Stimulated activated CD8-positive, alpha-beta memory T cell treated with anti-CD3 and anti-CD28 coated beads, Interleukin-2, amount 100 ng/mL, for 1 hour (primary cell): Measurements from ENCODE around the gene SOX21.

ENCODE experiments used
- DNase-seq, 2 donors: peaks; one replicate each; pipeline ENCODE4 v3.0.0-alpha.2; 2020; ENCODE audit warnings: low read depth in 2 of 2

Gene SOX21

DNA sequence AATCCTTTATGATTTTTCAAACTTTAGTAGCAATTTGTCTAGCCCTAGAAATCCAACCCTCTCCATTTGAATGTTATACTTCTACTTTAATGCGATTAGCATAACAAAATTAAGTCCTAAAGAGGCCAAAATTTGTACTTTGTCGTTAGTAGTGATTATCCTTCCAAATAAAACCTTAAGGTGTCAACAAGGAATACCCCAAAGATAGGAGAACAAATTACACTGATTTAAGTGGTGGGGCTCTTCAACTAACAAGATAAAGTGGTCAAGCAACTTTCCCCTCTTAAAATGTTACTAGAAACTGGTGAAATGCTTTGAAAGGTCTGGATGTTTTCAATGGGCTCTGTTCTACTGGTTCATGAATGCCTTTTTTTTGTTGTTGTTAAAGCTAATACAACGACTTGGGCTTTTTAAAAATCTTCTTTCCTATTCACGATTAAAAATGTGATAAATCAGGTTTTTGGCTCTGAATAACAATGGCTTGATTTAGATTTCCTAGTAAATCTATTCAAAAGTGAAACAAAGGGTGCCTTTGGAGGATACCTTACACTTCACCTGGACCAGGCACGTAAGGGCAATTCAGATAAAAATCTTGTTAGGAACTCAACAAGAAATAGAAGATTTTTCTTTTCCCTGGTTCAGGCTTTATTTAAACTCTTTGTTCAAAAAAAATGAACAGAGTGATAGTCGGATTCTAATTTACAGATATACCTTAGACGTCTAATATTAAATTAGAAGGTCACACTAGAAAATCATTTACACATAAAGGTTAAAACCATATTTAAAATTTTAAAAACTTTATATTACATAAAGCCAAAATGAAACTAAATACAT, 3.1 kb downstream of the SOX21 start:
- DNase-seq, result no peak

DNA sequence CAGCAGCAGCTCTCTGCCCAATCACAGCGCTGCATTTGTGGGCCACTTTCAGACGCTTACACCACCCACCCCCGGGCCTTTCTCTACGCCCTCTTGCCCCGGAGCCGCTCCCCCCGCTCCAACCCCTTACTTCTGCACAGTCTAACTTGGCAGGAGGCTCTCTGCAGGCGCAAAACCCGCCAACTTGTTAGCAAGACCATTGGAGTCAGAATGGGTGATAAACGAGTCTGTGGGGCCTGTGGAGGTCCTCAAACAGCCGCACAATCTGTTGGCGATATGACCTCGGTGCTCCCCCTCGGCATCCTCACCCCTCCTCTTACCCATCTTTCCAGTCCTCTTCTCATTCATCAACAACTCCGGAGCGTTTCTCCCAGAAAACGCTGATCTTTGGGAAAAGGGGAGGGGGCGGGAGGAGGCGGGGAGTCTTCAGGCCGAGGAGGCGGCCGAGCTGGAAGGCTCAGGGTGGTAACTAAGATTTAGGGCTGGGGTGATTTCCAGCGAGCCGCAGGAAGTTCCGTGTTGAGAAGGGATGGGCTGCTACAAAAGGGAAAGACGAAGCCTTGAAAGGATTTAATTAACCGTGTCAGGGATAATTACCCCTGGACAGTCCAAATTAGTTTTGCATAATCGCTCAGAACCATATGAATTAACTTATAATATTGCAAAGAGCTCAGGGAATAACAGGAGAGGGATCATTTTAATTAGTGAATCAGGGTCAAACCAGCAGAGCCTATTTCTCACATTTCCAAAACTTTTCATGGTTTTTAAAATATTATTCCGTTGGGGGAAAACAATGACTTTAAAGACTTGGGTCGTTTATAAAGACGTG, 4.1 kb downstream of the SOX21 start:
- DNase-seq, result no peak

DNA sequence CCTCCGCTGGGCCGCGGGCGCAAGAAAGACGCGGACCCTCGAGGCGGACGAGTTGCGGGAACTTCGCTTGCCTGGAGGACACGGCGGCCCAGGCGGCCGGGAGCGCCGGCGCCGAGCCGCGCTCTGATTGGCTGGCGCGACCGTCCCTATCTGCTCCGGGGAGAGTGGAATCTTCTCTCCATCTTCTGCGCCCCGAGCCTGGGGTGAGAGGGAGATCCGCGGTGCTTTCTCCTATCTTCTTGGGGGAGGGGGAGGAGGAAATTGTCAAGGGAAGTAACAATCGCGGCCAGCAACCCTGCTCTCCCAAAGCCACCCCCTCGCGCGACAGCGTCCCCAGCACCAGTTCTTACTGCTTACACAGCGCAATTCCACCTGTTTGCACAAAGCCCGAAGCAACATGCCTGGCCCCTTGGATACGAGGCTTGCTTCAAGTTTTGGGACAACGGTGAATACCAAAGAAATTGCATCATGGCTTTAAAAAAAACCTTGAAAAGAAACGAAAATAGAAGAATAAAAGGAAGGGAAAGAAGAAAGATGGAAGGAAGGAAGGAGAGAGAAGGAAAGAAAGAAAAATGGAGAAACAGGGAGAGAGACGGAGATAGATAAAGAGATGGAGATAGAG, 4.8 kb downstream of the SOX21 start:
- no peak for DNase-seq

DNA sequence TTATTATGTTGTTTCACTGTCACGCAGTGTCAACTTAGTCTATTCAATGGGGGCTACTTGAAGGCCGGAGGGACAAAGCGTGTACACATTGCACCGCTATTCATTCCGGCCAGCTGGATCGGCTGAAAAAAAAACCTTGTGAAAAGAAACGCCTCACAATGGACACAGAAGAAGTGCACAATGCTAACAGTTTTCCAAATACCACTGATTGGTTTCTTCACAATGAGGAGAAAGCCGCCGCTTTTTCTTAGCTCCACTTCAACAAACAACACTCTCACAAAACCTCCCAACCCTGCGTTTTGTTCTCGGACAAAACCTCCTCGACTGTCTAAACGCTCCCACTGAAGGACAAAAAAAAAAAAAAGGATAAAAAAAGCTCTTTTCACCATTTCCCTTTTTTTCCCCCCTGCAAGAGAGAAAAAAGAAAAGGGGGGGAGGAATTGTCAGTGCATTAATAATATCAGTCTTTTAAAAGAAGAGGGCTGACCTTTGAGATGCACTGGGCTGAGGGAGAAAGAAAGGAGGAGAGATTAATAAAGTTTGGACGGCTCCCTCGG, 5.4 kb downstream of the SOX21 start:
- DNase-seq, result no peak

DNA sequence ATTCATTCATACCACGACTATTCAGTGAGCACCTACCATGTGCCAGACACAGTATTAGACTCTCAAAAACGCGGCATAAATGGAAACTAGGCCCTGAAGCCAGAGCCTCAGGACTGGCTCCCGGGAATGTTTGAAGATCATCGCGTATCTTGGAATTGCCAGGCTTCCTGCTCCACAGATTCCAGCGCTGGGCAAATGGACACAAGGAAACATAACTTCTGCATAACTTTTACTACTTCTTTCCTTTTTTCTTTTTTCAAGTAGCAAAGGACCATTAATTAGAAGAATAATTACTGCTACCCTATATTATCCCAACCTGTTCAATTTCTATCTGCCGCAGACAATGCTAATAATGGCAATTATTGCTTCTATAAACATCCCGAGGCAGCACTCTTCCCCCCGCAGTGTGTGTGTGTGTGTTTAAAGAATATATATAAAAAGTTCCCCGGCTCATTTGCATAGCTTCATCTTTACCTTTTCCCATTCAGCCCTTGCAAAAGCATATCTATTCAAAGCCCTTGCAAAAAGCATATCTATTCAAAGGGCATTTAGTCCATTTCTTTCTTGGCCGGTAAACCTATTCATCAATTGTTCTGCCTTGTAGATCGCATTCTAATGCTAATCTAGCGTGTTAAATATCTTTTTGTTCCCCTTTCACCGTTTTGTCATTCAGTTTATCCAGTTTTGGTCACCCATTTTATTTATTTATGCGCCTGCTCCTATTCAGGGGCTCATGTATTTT, 6.1 kb downstream of the SOX21 start:
- DNase-seq, result no peak

DNA sequence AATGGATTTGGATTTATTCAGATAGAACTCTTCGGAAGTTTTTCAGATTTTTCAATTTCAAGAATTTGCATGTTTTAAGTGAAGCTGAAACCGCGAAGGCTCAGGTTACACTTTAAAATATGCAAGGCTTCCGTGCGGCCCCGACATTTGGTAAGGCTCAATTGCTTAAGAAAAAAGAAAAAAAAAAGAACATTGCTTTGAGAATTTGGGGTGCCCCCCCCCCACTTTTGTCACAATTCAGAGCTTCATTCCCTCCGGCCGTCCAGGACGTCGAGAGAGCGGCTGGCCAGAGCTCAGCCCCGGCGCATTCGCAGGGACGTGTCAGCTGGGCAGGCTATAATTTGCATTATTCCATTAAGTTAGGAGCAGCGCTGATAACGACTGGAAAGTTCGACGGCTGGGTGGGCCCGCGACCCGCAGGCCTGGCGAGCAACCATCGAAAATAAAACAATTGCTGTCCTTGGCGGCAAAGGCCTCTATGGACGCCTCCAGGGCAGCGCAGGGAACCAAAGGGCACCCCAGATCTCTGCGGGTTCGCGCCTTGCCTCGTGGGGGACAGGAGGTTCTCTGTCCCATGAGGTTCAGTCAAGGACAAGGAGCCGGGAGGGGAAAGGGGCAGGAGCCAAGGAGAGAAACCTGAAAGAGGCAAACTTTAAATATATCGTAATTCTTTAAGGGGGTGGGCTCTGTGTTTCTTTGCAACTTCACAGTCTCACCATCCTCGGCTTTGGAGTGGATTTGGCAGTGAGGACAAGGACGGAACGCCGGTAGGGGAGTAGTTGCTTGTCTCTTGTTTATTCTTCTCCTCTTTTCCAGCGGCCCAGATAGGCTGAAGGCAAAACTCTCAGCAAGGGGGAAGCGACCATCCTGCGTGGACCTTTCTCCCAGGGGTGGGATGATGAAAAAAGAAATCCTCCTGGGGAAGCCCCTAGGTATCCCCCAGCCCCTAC, 7.0 kb downstream of the SOX21 start:
- DNase-seq, result no peak

DNA sequence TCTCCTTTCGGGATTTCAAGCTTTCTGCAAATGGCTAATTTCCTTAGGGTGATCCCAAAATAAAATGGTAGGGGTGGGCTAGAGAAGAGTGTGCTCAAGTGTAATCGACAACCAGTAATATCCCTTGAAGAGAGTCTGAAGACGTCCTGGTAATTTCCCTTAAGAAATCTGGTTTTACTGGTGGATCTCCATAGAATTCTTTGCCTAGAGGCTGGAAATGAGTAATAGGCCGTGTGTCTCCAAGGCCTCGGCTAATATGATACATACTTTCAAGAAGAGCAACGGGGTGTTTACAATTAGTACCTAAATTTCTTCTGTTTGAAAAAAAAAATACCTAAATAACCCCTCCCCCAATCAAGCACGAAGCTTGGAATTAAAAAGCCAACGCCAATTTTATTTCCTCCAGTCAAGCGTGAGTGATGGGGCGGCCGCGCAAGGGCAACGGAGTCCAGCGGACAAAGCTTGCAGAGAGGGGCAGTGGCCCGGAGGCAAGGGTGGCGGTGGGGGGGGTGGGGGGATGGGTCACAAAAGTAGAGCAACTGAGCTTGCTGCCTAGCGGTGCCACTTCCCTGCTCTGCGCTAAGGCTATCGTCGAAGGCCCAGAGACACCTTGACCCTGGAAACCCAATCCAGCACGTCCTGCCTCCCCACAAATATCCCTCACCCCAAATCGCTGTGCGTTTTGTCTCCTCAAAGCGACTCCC, 7.8 kb downstream of the SOX21 start:
- DNase-seq, result no peak

DNA sequence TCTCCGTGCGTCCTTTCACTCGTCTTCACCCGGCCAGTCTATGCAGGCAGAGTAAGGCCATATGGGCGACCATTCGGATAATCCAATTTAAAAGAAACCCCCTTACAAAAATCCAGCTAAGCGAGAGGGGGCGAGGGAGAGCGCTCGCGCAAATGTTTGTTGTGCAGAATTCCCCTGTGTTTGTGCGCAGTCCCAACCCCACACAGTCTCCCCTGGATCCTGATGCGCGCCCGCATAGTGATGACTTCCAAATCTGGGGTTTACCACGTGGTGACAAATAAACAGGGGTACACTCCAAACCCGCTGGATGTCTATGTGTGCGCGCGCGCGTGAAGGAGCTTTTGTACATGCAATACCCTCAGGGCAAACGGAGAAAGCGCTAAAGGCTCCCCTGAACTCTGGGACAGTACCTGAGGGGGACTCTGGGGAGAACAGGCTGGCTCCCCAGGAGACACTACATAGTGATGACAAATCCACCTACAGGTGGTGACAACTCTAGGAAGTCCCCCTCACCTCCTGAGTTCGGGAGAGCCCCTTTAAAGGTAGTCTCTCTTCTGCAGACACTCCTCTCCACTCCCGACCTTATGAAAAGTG, 8.5 kb downstream of the SOX21 start:
- DNase-seq, result no peak

DNA sequence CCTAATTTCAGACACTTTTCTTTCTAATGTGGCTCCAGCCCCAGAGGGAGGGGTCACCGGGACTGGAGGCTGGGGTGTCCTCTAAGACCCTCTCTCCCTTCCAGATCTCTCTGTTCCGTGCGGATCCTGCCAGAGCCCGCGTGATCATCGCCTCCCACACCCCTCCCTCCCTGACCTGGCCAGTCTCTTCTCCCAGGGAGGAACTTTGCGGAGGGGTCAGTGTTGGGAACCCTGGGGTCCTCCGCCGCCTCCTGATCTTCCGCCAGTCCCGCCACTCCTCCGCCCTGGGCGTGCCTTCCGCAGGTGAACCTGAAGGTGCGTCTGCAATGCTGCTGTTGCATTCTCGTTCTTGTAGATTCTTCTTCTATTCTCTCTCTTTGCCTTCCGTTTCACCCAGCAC, 9.1 kb downstream of the SOX21 start:
- no peak for DNase-seq

DNA sequence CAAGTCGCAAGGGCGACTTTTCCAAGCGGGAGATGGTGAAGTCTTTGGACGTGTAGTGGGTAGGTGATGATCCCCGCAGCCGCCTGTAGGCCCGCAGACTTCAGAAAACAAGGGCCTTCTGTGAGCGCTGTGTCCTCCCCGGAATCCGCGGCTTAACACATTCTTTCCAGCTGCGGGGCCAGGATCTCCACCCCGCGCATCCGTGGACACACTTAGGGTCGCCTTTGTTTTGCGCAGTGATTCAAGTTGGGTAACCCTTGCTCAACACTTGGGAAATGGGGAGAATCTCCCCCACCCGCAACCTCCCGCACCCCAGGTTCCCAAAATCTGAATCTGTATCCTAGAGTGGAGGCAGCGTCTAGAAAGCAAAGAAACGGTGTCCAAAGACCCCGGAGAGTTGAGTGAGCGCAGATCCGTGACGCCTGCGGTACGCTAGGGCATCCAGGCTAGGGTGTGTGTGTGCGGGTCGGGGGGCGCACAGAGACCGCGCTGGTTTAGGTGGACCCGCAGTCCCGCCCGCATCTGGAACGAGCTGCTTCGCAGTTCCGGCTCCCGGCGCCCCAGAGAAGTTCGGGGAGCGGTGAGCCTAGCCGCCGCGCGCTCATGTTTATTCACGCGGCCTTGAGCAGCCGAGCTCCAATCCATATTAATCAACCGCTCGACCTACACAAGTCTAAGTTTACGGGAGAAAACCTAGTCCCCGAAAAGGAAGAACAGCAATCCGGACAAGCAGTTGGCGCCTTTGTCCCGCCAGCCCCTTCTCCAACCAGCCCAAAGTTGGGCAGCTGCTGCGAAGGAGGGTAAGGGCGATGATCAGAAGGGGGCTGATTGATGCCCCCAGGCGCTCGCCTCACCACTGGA, 9.9 kb downstream of the SOX21 start:
- no peak for DNase-seq

DNA sequence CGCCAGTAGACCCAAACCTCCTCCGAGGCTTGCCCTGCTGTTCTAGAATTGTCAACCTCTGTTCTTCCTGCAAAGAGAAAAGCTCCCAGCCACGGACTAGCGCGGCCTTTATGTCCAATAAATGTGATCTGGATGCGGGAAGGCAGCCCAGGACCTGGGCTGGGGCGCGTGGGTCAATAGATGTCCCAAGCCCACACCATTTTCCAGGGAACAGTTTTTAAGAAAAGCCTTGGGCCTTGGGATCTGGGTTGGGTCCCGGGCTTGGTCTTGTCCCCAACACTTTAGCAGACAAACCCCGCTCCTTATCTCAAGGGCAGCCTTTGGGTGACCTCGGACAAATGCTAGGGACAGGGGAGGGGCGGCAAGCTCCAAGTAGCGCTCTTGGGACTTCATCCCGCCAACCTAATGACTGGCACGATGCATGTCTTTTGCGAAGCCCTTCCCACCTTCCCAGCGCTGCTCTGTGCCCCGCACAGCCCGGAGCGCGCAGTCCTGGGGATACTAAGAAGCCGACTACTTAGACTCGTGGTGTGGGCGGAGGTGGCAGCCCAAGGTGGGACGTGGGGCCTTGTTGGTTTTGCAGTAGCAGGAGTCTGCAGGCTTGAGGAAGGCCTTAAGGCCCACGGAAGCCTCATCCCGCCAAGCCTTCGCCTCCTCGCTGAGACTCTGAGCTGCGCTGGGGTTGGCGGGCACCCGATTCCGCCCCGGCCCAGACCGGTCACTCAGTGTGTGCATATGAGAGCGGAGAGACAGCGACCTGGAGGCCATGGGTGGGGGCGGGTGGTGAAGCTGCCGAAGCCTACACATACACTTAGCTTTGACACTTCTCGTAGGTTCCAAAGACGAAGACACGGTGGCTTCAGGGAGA, 10.8 kb downstream of the SOX21 start:
- no peak for DNase-seq

DNA sequence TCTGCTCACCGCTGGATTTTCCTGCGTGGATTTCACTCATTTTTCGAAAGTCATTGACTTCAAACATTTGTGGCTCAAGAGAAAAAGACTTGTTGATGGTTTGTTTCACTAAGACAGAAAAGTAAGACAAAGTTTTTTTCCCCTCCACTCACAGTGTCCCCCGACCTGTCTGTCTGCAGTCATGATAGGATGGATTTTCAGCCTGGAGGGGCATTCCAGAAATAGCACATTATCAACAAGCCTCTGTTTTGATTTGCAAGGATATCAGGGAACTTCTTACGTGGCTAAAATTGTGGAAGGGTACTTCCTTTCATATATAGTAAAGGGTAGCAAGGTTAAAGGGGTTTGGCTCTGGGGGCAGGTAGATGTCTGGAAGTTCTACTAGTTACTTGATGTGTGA, 11.8 kb downstream of the SOX21 start:
- DNase-seq, result no peak

DNA sequence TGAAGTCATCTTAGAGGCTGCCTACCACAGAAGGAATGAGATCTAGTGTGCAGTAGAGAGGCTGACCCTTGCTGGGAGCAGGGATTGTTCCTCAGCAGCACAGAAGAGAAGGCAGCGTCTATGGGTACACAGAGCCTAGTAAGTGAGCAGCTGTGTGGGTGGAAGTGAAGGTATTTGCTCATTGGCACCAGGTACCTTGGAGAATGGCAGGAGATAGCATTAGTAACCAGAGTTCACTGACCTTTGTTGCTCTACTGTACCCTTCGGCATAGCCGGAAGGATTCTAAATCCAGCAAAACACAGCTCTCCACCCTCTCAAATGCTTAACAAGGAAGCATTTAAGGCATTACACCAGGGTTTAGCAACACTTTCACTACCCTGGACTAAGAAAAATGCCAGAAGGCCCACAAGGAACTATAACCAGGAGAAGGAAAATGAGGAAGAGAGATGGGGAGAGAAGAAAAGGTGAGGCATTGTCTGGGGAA, 12.3 kb downstream of the SOX21 start:
- DNase-seq, result no peak

DNA sequence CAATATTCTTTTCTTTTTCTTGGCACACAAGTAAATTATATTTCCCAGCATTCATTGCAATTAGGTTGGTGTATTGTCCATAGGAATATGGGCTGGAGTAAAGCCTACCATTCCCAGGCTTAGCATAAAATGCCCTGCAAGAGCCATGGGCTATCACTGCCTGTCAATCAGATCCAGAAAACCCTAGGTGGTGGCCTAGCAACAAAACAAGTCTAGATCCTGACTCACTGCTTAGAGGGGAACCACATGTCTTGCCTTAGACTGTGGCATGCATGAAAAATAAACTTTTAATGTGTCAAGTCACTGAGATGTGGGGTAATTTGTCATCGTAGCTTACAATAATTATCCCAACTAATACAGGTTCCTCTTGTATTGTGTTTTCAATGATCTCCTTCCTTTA, 16.2 kb downstream of the SOX21 start:
- no peak for DNase-seq

DNA sequence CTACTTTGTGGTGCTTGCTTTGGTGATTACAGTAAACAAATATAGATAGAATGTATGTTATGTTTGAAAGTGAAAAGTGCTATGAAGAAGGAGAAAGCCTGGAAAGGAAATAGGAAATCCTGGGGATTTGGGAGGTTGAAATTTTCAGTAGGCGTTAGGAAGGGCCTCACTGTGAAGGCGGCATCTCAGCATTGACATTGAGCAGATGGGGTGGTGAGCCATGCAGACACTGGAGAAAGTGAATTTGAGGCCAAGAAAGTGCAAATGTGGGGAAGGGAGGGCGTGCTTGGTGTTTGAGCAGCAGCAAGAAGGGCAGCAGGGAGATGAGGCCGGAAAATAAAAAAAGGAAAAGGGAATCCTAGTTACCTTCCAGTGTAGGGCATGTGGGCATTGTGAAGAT, 20.3 kb downstream of the SOX21 start:
- no peak for DNase-seq

DNA sequence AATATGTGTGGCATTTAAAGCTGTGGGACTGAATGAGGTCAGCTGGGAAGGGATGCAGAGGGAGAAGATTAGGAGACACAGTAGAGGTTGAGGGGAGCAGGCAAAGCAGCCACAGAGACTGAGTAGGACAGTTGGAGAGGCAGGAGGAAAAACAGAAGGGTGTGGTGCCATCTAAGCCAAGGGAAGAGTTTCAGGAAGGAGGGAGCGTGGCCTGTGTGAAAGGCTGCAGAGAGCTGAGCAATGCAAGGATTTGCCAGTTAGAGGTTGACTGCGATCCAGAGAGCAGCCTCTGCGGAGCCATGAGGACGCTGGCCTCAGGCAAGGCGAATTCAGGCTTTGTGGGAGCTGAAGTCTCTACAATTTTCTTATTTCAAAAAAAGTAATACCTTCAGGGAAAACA, 28.9 kb downstream of the SOX21 start:
- DNase-seq, result no peak

DNA sequence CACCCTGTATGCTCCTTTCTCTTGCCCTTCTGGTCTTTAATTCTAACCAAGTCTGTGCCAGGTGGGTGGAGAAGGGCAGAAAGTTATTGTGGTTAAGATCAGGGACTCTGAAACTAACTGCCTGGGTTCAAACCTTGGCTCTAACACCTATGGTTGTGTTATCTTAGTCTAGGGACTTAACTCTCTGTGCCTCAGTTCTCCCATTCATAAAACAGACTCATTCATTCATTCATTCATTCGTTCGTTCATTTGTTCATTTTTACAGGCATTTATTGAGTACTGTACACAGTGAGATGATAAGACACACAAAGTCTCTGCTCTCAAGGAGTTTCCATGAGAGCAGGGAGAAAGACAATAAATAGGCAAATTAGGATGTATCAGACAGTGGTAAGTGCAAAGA, 30.1 kb downstream of the SOX21 start:
- no peak for DNase-seq
